Measurements from ENCODE around the gene PROK1. TPM values are rescaled to one million over a fixed set of nuclear protein-coding genes. Genes with fewer than 3 reads are reported as not detected.
"Not testable (repeated sequence)": the region's sequence is repeated elsewhere in the genome, so short reads cannot be mapped to it uniquely, and the experiment has no call there.

Gene PROK1
- total and polyA plus RNA-seq, 2 donors, result 0.19 to 0.50 TPM

DNA sequence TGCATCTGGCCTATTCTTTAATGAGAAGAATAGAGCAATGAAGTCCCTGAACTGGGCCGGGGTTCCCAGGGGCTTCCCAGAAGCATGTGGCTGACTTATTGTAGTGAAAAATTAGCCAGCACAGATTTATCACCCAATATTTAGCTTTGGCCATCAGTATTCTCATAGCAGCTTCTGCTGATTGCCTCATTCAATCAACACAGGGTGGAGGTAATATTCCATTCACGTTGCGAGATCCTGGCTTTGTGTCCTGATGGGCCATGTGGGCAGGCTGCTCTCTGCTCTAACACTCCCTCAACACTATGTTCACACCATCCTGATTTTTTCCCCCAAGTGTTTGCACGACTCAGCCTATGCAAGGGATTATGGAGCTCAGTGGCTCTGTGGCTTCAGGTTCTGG, 22.0 kb upstream of the PROK1 start:
- Histone ChIP-seq H3K9me3 (ENCODE audit: control insufficient read depth in 2 of 2, insufficient read depth in 1 of 2, low read length in 1 of 2) (no peaks in the 10 kb centered on the region), H3K27me3 (ENCODE audit: control insufficient read depth in 2 of 2, insufficient read depth in 1 of 2, low read length in 1 of 2) (peaks cover 0 to 2% of the 10 kb centered on the region in 2 donors), H3K27ac (ENCODE audit: low read depth in 1 of 2, low read length in 1 of 2) (no peak overlapping the region), H3K4me3 (ENCODE audit: low read length in 2 of 2) (no peak overlapping the region), H3K36me3 (ENCODE audit: control insufficient read depth in 2 of 2, insufficient read depth in 2 of 2, low read length in 1 of 2) (no peaks in the 10 kb centered on the region), H3K4me1 (ENCODE audit: control insufficient read depth in 2 of 2, insufficient read depth in 2 of 2, low read length in 2 of 2) (no peaks in the 10 kb centered on the region)
- 94% methylated on average over 4 of the region's 4 CpGs for WGBS
- no peak for DNase-seq (ENCODE audit: low read depth in 6 of 9, low spot score in 9 of 9)

DNA sequence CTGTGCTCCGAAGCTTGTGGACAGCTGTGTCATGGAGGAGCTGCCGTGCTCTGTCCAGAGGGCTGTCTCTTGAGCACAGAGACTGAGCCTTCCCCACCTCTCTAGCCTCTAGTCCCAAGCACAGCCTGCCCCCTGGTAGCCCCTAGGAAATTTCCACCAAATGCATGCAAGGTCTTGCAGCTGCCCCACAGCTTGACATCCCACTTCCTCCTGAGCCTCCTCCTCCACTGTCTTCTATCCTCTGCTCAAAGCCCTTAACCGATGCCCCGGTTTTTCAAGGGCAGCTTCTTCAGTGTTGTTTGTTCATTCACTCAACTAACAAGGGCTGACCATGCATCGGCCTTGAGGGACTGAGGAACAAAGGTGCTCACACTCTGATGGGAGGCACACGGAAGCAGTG, 20.6 kb upstream of the PROK1 start:
- WGBS, result 87% methylated on average over 6 of the region's 6 CpGs
- H3K4me1 ChIP-seq (ENCODE audit: control insufficient read depth in 2 of 2, insufficient read depth in 2 of 2, low read length in 2 of 2), result no peaks in the 10 kb centered on the region
- no peaks in the 10 kb centered on the region for H3K9me3 ChIP-seq (ENCODE audit: control insufficient read depth in 2 of 2, insufficient read depth in 1 of 2, low read length in 1 of 2)
- DNase-seq (ENCODE audit: low read depth in 6 of 9, low spot score in 9 of 9), result no peak
- H3K4me3 ChIP-seq (ENCODE audit: low read length in 2 of 2), result no peak overlapping the region
- H3K27me3 ChIP-seq (ENCODE audit: control insufficient read depth in 2 of 2, insufficient read depth in 1 of 2, low read length in 1 of 2), result peaks cover 0 to 2% of the 10 kb centered on the region in 2 donors
- H3K36me3 ChIP-seq (ENCODE audit: control insufficient read depth in 2 of 2, insufficient read depth in 2 of 2, low read length in 1 of 2), result no peaks in the 10 kb centered on the region
- no peak overlapping the region for H3K27ac ChIP-seq (ENCODE audit: low read depth in 1 of 2, low read length in 1 of 2)

DNA sequence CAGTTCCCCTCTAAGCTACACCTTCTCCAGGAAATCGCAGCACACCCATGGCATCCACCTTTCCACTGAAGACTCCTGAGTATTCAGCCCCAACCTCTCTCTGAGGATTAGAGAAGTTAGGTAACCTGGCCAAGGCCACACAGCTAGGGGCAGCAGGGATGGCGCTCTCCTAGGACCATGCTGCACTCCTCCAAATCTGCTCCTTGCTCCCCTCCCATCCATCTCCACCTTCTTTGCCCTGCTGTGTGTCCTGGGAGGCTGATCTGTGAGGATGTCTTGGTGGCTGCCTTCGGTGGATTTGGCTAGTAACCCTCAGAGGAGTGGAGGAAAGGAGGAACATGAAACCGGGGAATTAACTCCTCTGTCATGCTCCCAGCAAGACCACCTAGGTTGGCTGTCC, 20.0 kb upstream of the PROK1 start:
- Histone ChIP-seq H3K27ac (ENCODE audit: low read depth in 1 of 2, low read length in 1 of 2) (no peak overlapping the region), H3K9me3 (ENCODE audit: control insufficient read depth in 2 of 2, insufficient read depth in 1 of 2, low read length in 1 of 2) (no peaks in the 10 kb centered on the region), H3K36me3 (ENCODE audit: control insufficient read depth in 2 of 2, insufficient read depth in 2 of 2, low read length in 1 of 2) (no peaks in the 10 kb centered on the region), H3K4me1 (ENCODE audit: control insufficient read depth in 2 of 2, insufficient read depth in 2 of 2, low read length in 2 of 2) (no peaks in the 10 kb centered on the region), H3K4me3 (ENCODE audit: low read length in 2 of 2) (no peak overlapping the region), H3K27me3 (ENCODE audit: control insufficient read depth in 2 of 2, insufficient read depth in 1 of 2, low read length in 1 of 2) (peaks cover 0 to 2% of the 10 kb centered on the region in 2 donors)
- DNase-seq (ENCODE audit: low read depth in 6 of 9, low spot score in 9 of 9), result no peak
- WGBS, result 94% methylated on average over 4 of the region's 4 CpGs

DNA sequence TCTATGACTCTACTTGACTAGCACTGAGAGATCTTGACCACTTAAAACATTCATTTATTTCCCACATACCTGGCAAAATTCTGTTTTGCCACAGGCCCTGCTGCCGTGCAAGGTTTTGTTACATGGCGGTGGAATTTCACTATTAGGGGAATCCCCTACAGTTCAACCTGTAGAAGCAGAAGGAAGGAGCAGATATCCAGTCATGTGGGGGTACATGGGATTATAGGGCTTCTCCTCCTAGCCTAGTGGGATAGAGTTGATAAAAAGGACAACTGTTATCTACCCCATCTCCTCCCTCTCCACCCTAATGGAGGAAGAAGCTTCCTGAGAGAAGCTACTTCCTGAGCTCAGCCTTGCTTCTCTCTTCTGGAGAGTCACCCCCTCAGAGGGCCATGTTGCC, 17.7 kb upstream of the PROK1 start:
- Histone ChIP-seq H3K9me3 (ENCODE audit: control insufficient read depth in 2 of 2, insufficient read depth in 1 of 2, low read length in 1 of 2) (no peaks in the 10 kb centered on the region), H3K4me1 (ENCODE audit: control insufficient read depth in 2 of 2, insufficient read depth in 2 of 2, low read length in 2 of 2) (no peaks in the 10 kb centered on the region), H3K4me3 (ENCODE audit: low read length in 2 of 2) (no peak overlapping the region), H3K36me3 (ENCODE audit: control insufficient read depth in 2 of 2, insufficient read depth in 2 of 2, low read length in 1 of 2) (no peaks in the 10 kb centered on the region), H3K27ac (ENCODE audit: low read depth in 1 of 2, low read length in 1 of 2) (no peak overlapping the region), H3K27me3 (ENCODE audit: control insufficient read depth in 2 of 2, insufficient read depth in 1 of 2, low read length in 1 of 2) (peaks cover 0 to 2% of the 10 kb centered on the region in 2 donors)
- WGBS, result 96% methylated on average over 2 of the region's 2 CpGs
- DNase-seq (ENCODE audit: low read depth in 6 of 9, low spot score in 9 of 9), result no peak

DNA sequence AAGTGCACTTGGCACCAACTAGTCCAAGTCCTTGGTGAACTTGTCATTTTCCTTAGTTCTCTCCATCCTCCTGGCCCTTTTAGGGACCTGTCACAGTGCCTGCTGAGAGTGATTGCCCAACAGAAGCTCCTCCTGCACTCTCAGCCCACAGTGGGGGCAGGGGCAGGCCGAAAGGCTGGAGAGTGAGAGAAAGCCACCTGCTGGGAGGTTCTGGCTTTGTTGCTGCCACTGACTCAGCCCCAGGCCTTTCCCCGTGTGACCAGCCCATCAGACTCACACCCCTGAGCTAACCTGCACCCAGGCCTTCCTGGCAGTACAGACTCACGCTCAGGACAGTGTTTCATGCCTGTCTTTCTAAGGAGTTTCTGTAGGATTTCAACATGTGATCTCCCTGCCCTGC, 17.1 kb upstream of the PROK1 start:
- Histone ChIP-seq H3K27ac (ENCODE audit: low read depth in 1 of 2, low read length in 1 of 2) (no peak overlapping the region), H3K36me3 (ENCODE audit: control insufficient read depth in 2 of 2, insufficient read depth in 2 of 2, low read length in 1 of 2) (no peaks in the 10 kb centered on the region), H3K27me3 (ENCODE audit: control insufficient read depth in 2 of 2, insufficient read depth in 1 of 2, low read length in 1 of 2) (peaks cover 0 to 2% of the 10 kb centered on the region in 2 donors), H3K4me3 (ENCODE audit: low read length in 2 of 2) (no peak overlapping the region), H3K9me3 (ENCODE audit: control insufficient read depth in 2 of 2, insufficient read depth in 1 of 2, low read length in 1 of 2) (no peaks in the 10 kb centered on the region), H3K4me1 (ENCODE audit: control insufficient read depth in 2 of 2, insufficient read depth in 2 of 2, low read length in 2 of 2) (no peaks in the 10 kb centered on the region)
- 64% methylated on average over 3 of the region's 3 CpGs for WGBS
- DNase-seq (ENCODE audit: low read depth in 6 of 9, low spot score in 9 of 9), result no peak

DNA sequence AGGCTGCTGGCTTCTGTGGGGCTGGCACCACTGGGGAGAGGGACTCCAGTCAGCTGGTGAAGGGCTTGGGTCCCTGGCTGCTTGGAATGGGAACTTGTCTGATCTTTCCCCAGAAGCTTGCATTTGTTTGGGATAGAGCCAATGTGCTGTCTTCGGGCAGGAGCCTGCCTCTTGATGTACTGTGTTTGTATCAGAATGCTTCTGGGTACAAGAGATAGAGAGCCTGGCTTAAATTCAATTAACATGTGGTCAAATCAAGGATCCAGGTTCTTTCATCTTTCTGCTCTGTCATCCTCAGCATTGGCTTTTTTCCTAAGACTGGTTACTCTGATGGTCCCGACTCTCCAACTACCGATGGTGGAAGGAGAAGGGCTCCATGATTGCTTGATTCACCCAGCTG, 16.0 kb upstream of the PROK1 start:
- no peak for DNase-seq (ENCODE audit: low read depth in 6 of 9, low spot score in 9 of 9)
- no peaks in the 10 kb centered on the region for H3K36me3 ChIP-seq (ENCODE audit: control insufficient read depth in 2 of 2, insufficient read depth in 2 of 2, low read length in 1 of 2)
- H3K4me3 ChIP-seq (ENCODE audit: low read length in 2 of 2), result no peak overlapping the region
- 56% methylated on average over 3 of the region's 3 CpGs for WGBS
- no peak overlapping the region for H3K27ac ChIP-seq (ENCODE audit: low read depth in 1 of 2, low read length in 1 of 2)
- H3K9me3 ChIP-seq (ENCODE audit: control insufficient read depth in 2 of 2, insufficient read depth in 1 of 2, low read length in 1 of 2), result no peaks in the 10 kb centered on the region
- H3K4me1 ChIP-seq (ENCODE audit: control insufficient read depth in 2 of 2, insufficient read depth in 2 of 2, low read length in 2 of 2), result no peaks in the 10 kb centered on the region
- H3K27me3 ChIP-seq (ENCODE audit: control insufficient read depth in 2 of 2, insufficient read depth in 1 of 2, low read length in 1 of 2), result peaks cover 0 to 2% of the 10 kb centered on the region in 2 donors

DNA sequence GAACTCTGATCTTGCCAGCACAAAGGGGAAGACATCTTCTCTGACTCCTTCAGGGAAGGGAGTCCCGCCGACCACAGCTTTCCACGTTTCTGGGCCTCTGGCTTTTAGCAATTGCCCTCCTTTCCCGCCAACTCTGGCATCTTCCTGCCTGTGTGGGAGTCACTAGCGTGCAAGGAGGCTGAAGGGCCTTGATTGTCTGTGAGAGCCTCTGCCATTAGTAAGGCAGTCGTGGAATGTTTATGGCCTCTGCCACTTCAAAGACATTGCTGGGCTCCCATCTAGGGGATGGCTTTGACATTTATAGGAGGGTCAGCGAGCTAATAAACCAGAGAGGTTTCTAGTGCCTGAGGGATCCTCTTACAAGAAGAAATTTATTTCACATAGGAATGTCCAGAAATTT, 14.3 kb upstream of the PROK1 start:
- 96% methylated on average over 7 of the region's 7 CpGs for WGBS
- peaks cover 0 to 3% of the 10 kb centered on the region in 2 donors for H3K27me3 ChIP-seq (ENCODE audit: control insufficient read depth in 2 of 2, insufficient read depth in 1 of 2, low read length in 1 of 2)
- no peaks in the 10 kb centered on the region for H3K4me1 ChIP-seq (ENCODE audit: control insufficient read depth in 2 of 2, insufficient read depth in 2 of 2, low read length in 2 of 2)
- no peaks in the 10 kb centered on the region for H3K36me3 ChIP-seq (ENCODE audit: control insufficient read depth in 2 of 2, insufficient read depth in 2 of 2, low read length in 1 of 2)
- H3K9me3 ChIP-seq (ENCODE audit: control insufficient read depth in 2 of 2, insufficient read depth in 1 of 2, low read length in 1 of 2), result no peaks in the 10 kb centered on the region
- no peak overlapping the region for H3K4me3 ChIP-seq (ENCODE audit: low read length in 2 of 2)
- H3K27ac ChIP-seq (ENCODE audit: low read depth in 1 of 2, low read length in 1 of 2), result no peak overlapping the region
- no peak for DNase-seq (ENCODE audit: low read depth in 6 of 9, low spot score in 9 of 9)

DNA sequence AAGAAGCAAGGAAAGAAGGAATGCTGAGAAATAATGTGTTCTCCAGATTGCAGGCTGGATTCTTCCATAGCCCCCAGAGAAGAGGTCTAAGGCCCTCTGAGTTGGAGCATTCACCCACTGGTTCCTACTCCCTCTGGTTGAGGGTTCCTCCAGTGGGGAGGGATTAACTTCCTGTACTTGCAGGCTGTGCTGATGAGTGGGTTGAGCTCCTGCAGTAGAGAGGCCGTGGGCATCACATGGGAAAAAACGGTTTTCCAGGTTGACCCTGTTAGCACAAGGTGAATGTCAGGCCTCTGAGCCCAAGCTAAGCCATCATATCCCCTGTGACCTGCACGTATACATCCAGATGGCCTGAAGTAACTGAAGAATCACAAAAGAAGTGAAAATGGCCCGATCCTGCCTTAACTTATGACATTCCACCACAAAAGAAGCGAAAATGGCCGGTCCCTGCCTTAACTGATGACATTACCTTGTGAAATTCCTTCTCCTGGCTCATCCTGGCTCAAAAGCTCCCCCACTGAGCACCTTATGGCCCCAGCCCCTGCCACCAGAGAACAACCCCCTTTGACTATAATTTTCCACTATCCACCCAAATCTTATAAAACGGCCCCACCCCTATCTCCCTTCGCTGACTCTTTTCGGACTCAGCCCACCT, 13.2 kb upstream of the PROK1 start:
- WGBS, result 94% methylated on average over 9 of the region's 9 CpGs
- H3K27me3 ChIP-seq (ENCODE audit: control insufficient read depth in 2 of 2, insufficient read depth in 1 of 2, low read length in 1 of 2); H3K27ac ChIP-seq (ENCODE audit: low read depth in 1 of 2, low read length in 1 of 2); H3K4me1 ChIP-seq (ENCODE audit: control insufficient read depth in 2 of 2, insufficient read depth in 2 of 2, low read length in 2 of 2); H3K36me3 ChIP-seq (ENCODE audit: control insufficient read depth in 2 of 2, insufficient read depth in 2 of 2, low read length in 1 of 2); H3K9me3 ChIP-seq (ENCODE audit: control insufficient read depth in 2 of 2, insufficient read depth in 1 of 2, low read length in 1 of 2); DNase-seq (ENCODE audit: low read depth in 6 of 9, low spot score in 9 of 9); H3K4me3 ChIP-seq (ENCODE audit: low read length in 2 of 2): not testable (repeated sequence)

DNA sequence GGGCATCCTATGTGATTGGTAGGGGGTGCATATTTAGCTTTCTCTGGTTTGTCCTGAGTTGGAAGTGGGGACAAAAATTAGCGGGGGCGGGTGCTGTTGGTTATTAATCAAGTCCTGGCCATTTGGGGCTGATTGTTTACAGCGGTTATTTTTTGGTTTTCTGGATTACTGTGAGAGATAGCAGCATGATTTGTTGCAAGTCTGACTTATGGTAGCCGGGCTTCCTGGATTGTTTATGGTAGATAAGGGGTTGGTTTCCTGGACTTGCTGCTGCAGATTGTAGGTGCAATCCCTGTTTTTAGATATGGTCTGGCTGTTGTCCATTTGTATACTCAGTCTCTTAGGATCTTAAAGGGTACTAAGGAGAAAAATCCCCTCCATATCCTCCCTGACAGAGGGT, 12.1 kb upstream of the PROK1 start:
- Histone ChIP-seq H3K9me3 (ENCODE audit: control insufficient read depth in 2 of 2, insufficient read depth in 1 of 2, low read length in 1 of 2) (no peaks in the 10 kb centered on the region), H3K4me1 (ENCODE audit: control insufficient read depth in 2 of 2, insufficient read depth in 2 of 2, low read length in 2 of 2) (no peaks in the 10 kb centered on the region), H3K27ac (ENCODE audit: low read depth in 1 of 2, low read length in 1 of 2) (no peak overlapping the region), H3K4me3 (ENCODE audit: low read length in 2 of 2) (no peak overlapping the region), H3K27me3 (ENCODE audit: control insufficient read depth in 2 of 2, insufficient read depth in 1 of 2, low read length in 1 of 2) (peaks cover 0 to 3% of the 10 kb centered on the region in 2 donors), H3K36me3 (ENCODE audit: control insufficient read depth in 2 of 2, insufficient read depth in 2 of 2, low read length in 1 of 2) (no peaks in the 10 kb centered on the region)
- 60% methylated on average over 4 of the region's 4 CpGs for WGBS
- DNase-seq (ENCODE audit: low read depth in 6 of 9, low spot score in 9 of 9), result no peak

DNA sequence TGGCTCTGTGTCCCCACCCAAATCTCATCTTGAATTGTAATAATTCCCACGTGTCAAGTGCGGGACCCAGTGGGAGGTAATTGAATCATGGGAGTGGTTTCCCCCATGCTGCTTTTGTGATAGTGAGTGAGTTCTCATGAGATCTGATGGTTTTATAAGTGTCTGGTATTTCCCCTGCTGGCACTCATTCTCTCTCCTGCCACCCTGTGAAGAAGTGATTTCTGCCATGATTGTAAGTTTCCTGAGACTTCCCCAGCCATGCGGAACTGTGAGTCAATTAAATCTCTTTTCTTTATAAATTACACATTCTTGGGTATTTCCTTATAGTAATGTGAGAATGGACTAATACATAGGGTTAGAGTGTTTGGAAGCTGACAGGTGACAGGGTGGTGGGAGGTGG, 11.1 kb upstream of the PROK1 start:
- H3K9me3 ChIP-seq (ENCODE audit: control insufficient read depth in 2 of 2, insufficient read depth in 1 of 2, low read length in 1 of 2); H3K4me1 ChIP-seq (ENCODE audit: control insufficient read depth in 2 of 2, insufficient read depth in 2 of 2, low read length in 2 of 2); H3K36me3 ChIP-seq (ENCODE audit: control insufficient read depth in 2 of 2, insufficient read depth in 2 of 2, low read length in 1 of 2); DNase-seq (ENCODE audit: low read depth in 6 of 9, low spot score in 9 of 9); H3K27me3 ChIP-seq (ENCODE audit: control insufficient read depth in 2 of 2, insufficient read depth in 1 of 2, low read length in 1 of 2); H3K4me3 ChIP-seq (ENCODE audit: low read length in 2 of 2); H3K27ac ChIP-seq (ENCODE audit: low read depth in 1 of 2, low read length in 1 of 2): not testable (repeated sequence)
- WGBS, result 95% methylated on average over 3 of the region's 3 CpGs

All from thymus (tissue), 11 donors.